ENCODE results near the gene HIF1A. TPM values are rescaled to one million over a fixed set of nuclear protein-coding genes. Genes with fewer than 3 reads are reported as not detected.
A peak's percentile ranks its signal among the peaks of the same experiment; 100 is the strongest.

The HIF1A gene
- total and polyA plus RNA-seq, 2 donors (not counting 1 experiment from before 2014, with no cell fraction given), result 332 to 407 TPM

GRCh38 chr14:61663312-61663979 lies 31.9 kb upstream of the HIF1A start:
- H3K27me3 ChIP-seq (ENCODE audit: control insufficient read depth, insufficient read depth, low read length), result no peaks in the 10 kb centered on the region
- no peaks in the 10 kb centered on the region for H4K20me1 ChIP-seq (ENCODE audit: control insufficient read depth, extremely low read depth, insufficient read depth, low read length)
- no peak overlapping the region for H3K4me3 ChIP-seq (replicated peaks in 1 of 4; ENCODE audit: control extremely low read depth in 1 of 4, insufficient read depth in 1 of 4, low read depth in 3 of 4, low read length in 4 of 4)
- no peak overlapping the region for H2AFZ ChIP-seq (ENCODE audit: low read length)
- no peak overlapping the region for H3K27ac ChIP-seq (ENCODE audit: insufficient read depth, low read length)
- H3K36me3 ChIP-seq (ENCODE audit: control insufficient read depth, insufficient read depth, low read length), result no peaks in the 10 kb centered on the region
- peaks cover 19% of the 10 kb centered on the region for H3K4me1 ChIP-seq (ENCODE audit: control insufficient read depth, extremely low read depth, insufficient read depth, low read length)
- H3K4me2 ChIP-seq (ENCODE audit: extremely low read depth, insufficient read depth, low read length), result no peak overlapping the region
- TF ChIP-seq EZH2 (IDR thresholded peaks at IDR 0.05; ENCODE audit: low read length, missing control alignments) (no peak), CTCF (conservative IDR thresholded peaks at IDR 0.05 in 1 of 2, IDR thresholded peaks at IDR 0.05 in 1 of 2; ENCODE audit: low read depth in 1 of 2, low read length in 2 of 2) (no peak)
- no peaks in the 10 kb centered on the region for H3K9me3 ChIP-seq (ENCODE audit: control insufficient read depth, insufficient read depth, low read depth, low read length)
- DNase-seq (ENCODE audit: low read depth in 2 of 2), result no peak
- H3K9ac ChIP-seq (ENCODE audit: insufficient read depth, low read length), result no peak overlapping the region
- H3K79me2 ChIP-seq (ENCODE audit: control insufficient read depth, insufficient read depth, low read length), result no peaks in the 10 kb centered on the region

- no peak overlapping the region for H3K4me2 ChIP-seq (ENCODE audit: extremely low read depth, insufficient read depth, low read length)
- no peak for DNase-seq (ENCODE audit: low read depth in 2 of 2)
- H3K27me3 ChIP-seq (ENCODE audit: control insufficient read depth, insufficient read depth, low read length), result no peaks in the 10 kb centered on the region
- no peaks in the 10 kb centered on the region for H3K36me3 ChIP-seq (ENCODE audit: control insufficient read depth, insufficient read depth, low read length)
- H3K9me3 ChIP-seq (ENCODE audit: control insufficient read depth, insufficient read depth, low read depth, low read length), result no peaks in the 10 kb centered on the region
- H3K9ac ChIP-seq (ENCODE audit: insufficient read depth, low read length), result no peak overlapping the region
- no peaks in the 10 kb centered on the region for H3K79me2 ChIP-seq (ENCODE audit: control insufficient read depth, insufficient read depth, low read length)
- H4K20me1 ChIP-seq (ENCODE audit: control insufficient read depth, extremely low read depth, insufficient read depth, low read length), result no peaks in the 10 kb centered on the region
- H2AFZ ChIP-seq (ENCODE audit: low read length), result peak overlapping the region; percentile 44
- H3K4me3 ChIP-seq (replicated peaks in 1 of 4; ENCODE audit: control extremely low read depth in 1 of 4, insufficient read depth in 1 of 4, low read depth in 3 of 4, low read length in 4 of 4), result no peak overlapping the region
- TF ChIP-seq EZH2 (IDR thresholded peaks at IDR 0.05; ENCODE audit: low read length, missing control alignments) (no peak), CTCF (conservative IDR thresholded peaks at IDR 0.05 in 1 of 2, IDR thresholded peaks at IDR 0.05 in 1 of 2; ENCODE audit: low read depth in 1 of 2, low read length in 2 of 2) (no peak)
- H3K4me1 ChIP-seq (ENCODE audit: control insufficient read depth, extremely low read depth, insufficient read depth, low read length), result no peaks in the 10 kb centered on the region
- no peak overlapping the region for H3K27ac ChIP-seq (ENCODE audit: insufficient read depth, low read length)
These were observed 27.0 kb upstream of the HIF1A start for GRCh38 chr14:61668282-61668681.

- Histone ChIP-seq H3K4me3 (replicated peaks in 1 of 4; ENCODE audit: control extremely low read depth in 1 of 4, insufficient read depth in 1 of 4, low read depth in 3 of 4, low read length in 4 of 4) (no peak overlapping the region), H3K79me2 (ENCODE audit: control insufficient read depth, insufficient read depth, low read length) (no peaks in the 10 kb centered on the region), H3K36me3 (ENCODE audit: control insufficient read depth, insufficient read depth, low read length) (no peaks in the 10 kb centered on the region), H3K9ac (ENCODE audit: insufficient read depth, low read length) (no peak overlapping the region), H3K4me1 (ENCODE audit: control insufficient read depth, extremely low read depth, insufficient read depth, low read length) (no peaks in the 10 kb centered on the region), H3K9me3 (ENCODE audit: control insufficient read depth, insufficient read depth, low read depth, low read length) (no peaks in the 10 kb centered on the region), H2AFZ (ENCODE audit: low read length) (no peak overlapping the region), H4K20me1 (ENCODE audit: control insufficient read depth, extremely low read depth, insufficient read depth, low read length) (no peaks in the 10 kb centered on the region), H3K4me2 (ENCODE audit: extremely low read depth, insufficient read depth, low read length) (no peak overlapping the region), H3K27ac (ENCODE audit: insufficient read depth, low read length) (no peak overlapping the region), H3K27me3 (ENCODE audit: control insufficient read depth, insufficient read depth, low read length) (no peaks in the 10 kb centered on the region)
- TF ChIP-seq EZH2 (IDR thresholded peaks at IDR 0.05; ENCODE audit: low read length, missing control alignments) (no peak), CTCF (conservative IDR thresholded peaks at IDR 0.05 in 1 of 2, IDR thresholded peaks at IDR 0.05 in 1 of 2; ENCODE audit: low read depth in 1 of 2, low read length in 2 of 2) (no peak)
- no peak for DNase-seq (ENCODE audit: low read depth in 2 of 2)
These were observed 24.7 kb upstream of the HIF1A start for GRCh38 chr14:61670576-61670975.
